Measurements from ENCODE around the gene SUGCT.
"Not testable (repeated sequence)": the region's sequence is repeated elsewhere in the genome, so short reads cannot be mapped to it uniquely, and the experiment has no call there.

Gene SUGCT

DNA sequence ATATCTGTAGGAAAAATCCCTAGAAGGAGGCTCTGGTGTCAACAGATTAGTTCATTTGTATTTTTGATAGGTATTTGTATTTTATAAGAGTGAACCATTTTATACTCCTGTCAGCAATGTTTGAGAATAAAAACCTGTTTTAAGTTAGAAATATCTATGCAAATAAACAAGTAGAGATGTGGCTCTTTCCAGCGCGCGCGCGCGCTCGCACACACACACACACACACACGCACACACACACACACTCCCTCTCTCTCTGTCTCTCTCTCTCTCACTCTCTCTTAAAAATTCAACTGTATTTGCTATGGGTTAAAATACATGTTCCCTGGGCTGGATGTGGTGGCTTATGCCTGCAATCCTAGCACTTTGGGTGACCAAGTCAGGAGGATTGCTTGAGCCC lies 113.9 kb downstream of the SUGCT start:
- DNase-seq (ENCODE audit: low read depth, low spot score), result no peak

DNA sequence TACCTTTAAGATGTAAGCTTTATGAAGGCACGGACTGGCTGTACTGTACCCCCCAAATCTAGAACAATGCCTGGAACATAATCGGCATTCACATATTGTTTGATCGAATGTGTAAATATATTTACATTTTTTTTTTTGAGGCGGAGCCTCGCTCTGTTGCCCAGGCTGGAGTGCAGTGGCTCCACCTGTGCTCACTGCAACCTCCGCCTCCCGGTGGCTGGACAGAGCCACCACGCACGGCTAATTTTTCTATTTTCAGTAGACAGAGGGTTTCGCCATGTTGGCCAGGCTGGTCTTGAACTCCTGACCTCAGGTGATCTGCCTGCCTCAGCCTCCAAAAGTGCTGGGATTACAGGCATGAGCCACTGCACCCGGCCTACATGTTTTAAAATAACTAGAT lies 118.6 kb downstream of the SUGCT start:
- not testable (repeated sequence) for DNase-seq (ENCODE audit: low read depth, low spot score)

DNA sequence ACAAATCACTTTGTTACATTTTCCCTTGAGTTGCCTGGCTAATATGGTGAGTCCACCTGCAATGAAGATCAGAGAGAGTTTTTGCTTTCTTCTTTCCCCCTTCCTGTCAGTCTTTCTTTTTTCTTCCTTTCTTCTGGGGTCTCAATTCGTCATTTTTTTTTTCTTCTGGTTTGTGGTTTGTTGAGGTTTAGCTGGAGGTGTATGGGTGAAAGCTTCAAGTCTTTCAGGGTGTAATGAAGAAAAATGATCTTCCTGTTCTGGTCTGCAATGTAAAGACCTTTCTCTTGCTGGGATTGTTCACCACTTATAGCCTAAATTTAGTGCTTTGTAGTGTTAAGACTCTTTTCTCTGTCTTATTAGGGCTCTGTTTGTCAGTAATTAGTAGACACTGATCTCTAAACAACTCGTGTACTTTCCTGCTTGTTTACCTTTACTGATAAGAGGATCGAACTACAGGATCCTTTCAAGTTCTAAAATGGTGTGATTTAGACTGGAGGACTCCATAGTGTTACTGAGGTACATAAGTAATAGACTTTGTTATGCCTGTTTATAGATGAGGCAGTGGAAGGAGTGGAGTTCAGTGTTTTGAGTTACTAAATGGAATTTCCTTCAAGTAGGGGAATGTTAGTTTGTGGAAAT lies 129.1 kb downstream of the SUGCT start:
- DNase-seq (ENCODE audit: low read depth, low spot score), result no peak

DNA sequence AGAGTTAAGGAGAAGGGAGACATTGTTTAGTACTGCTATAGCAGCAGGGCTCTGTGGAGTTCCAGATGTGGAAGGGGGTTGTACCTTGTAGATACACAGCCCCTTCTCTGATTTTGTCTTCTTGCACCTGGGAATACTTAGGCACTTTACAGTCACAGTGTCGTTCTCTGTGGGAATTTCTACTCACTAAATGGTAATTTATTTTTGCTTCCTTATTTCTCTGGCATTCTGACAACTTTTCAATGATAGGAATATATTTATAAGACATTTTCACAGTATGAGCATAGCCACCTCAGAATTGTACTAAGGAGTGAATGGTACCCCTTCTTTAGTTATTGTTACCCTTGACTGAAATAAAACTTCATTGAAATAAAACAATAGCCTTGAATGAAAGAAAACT lies 132.8 kb downstream of the SUGCT start:
- no peak for DNase-seq (ENCODE audit: low read depth, low spot score)

DNA sequence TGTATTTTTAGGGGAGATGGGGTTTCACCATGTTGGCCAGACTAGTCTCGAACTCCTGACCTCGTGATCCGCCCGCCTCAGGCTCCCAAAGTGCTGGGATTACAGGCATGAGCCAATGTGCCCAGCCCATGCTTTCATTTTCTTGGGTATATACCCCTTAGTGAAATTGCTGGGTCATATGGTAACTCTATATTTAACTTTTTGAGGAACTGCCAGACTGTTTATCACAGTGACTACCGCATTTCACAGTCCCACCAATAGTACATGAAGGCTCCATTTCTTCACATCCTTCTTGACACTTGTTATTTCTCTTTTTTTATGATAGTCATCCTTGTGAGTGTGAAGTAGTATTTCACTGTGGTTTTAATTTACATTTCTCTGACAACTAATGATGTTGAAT lies 134.0 kb downstream of the SUGCT start:
- not testable (repeated sequence) for DNase-seq (ENCODE audit: low read depth, low spot score)

DNA sequence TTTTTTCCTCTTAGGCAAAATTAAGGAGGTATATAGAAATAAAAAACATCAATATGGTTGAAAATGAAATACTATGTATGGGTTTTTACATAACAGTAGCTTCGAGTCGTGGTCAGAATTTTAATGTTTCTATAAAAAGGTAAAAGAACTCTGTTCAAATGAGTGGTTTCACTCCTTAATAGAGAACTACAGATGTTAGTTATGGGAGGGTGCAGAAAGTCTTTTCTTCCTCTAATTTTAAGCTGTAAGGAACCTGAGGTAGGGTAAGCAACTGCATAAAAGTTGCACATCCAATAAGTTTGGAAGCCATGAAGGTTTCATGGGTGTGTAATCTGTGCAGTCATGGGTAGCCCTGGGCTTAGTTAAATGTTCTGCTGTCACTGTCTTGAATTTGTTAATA lies 141.3 kb downstream of the SUGCT start:
- DNase-seq (ENCODE audit: low read depth, low spot score), result no peak

DNA sequence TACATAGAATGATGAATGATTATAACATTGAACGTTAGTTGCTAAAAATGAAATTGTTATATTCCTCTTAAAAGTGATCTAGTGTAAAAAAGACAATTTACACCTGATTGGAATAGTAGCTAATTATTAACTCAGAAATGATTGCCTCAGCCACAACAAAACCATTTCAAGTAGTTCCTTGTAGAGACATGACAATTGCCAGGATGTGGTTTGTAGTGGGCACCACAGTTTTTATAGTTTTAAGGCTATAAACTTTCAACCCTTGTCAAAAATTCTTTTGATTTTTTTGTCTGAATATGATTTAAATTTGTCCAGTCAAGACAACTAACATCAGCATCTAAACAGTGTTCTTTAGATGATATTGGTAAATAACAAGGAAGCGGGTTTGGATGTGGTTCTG lies 145.2 kb downstream of the SUGCT start:
- DNase-seq (ENCODE audit: low read depth, low spot score), result no peak

DNA sequence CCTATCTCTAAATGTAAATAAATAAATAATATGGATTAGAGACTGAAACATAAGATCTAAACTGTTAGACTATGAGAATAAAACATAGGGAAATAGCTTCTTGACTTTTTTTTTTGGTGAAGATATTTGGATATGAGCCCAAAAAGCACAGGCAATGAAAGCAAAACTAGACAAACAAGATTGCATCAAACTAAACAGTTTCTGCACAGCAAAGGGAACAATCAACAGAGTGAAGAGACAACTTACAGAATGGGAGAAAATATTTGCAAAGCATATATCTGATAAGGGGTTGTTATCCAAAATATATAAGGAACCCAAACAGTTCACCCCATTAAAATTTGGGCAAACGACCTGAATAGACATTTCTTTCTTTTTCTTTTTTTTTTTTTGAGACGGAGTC lies 148.1 kb downstream of the SUGCT start:
- DNase-seq (ENCODE audit: low read depth, low spot score), result no peak

DNA sequence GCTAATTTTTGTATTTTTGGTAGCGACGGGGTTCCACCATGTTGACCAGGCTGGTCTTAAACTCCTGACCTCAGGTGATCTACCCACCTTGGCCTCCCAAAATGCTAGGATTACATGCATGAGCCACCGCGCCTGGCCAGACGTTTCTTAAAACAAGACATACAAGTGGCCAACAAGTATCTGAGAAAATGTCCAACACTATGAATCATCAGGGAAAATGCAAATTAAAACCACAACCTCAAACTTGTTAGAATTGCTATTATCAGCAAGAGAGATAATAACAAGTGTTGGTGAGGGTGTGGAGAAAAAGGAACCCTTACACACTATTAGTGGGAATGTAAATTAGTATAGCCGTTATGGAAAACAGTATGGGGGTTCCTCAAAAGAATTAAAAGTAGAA lies 148.6 kb downstream of the SUGCT start:
- DNase-seq (ENCODE audit: low read depth, low spot score), result no peak

DNA sequence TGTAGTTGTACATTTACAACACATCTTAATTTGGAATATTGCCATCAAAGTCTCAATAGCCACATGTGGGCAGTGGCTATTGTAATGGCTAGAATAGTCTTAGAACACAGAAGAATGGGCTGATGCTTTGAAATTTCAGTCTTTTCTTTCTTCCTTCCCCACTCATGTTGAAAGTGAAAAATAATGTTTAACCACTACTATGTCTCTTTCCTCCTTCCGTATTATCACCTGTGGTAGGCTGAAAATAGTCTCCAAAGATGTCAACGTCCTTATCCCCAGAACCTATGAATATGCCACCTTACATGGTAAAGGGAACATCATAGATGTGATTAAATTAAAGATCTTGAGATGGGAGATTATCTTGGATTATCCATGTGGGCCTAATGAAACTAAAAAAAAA lies 154.0 kb downstream of the SUGCT start:
- DNase-seq (ENCODE audit: low read depth, low spot score), result no peak

DNA sequence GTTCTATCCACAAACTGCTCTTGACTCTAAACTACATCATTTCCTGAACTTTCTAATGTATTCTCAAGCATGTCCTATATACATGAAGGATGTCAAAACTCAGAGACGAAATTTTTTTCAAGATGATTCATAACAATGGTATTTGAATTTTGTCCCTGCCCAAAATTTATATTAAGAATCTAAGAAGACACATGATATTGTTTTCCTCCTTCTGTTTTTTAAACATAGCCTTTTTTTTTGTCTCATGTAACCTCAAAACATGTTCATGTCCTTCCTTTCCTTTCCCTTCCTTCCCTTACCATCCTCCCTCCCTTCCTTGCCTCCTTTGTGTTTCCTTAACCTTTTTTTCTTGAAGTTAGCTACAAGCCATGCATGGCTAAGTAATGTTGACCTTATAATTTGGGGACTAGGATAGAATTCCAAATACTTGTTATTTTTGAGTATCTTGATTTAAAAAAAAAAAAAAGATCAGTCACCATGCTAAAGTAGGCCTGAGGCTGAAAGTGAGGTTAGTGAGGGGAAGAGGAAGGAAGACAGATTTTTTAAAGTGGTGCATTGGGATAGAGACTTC lies 163.0 kb downstream of the SUGCT start:
- DNase-seq (ENCODE audit: low read depth, low spot score), result no peak

DNA sequence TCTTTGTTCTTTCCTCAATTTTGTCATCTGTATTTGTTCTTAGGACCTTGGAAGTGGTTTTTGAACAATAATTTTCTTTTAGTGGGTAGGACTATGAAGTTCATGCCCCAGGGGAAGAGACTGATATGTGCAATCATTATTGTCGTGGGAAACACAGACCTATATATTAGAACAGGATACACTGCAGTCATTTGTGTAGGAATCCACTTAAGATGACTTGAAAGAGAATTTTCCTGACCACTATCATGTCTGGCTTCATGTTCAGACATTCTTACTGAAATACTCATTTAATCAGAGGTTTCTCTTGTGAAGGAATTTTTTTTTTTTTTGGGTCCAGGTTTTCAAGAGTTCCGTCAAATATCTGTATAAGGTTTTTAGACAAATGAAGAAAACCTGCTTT lies 163.6 kb downstream of the SUGCT start:
- DNase-seq (ENCODE audit: low read depth, low spot score), result no peak

DNA sequence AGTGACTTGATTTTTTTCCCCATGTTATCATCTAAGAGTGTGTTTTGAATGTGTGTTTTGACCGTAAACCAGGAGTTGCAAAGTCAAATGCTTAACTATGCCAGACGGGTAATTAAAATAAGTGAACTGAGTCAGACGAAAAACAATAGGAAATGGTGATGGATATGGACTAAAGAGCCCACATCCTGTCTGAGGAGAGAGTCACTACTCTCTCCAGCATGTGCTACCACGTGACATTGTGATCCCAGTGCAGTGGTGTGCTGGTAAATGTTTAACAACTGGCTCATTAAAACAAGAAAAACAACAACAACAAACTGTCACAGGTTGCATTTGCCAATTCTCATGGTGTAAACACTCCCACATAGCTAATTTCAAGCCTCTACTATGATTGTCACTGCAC lies 164.3 kb downstream of the SUGCT start:
- DNase-seq (ENCODE audit: low read depth, low spot score), result no peak

DNA sequence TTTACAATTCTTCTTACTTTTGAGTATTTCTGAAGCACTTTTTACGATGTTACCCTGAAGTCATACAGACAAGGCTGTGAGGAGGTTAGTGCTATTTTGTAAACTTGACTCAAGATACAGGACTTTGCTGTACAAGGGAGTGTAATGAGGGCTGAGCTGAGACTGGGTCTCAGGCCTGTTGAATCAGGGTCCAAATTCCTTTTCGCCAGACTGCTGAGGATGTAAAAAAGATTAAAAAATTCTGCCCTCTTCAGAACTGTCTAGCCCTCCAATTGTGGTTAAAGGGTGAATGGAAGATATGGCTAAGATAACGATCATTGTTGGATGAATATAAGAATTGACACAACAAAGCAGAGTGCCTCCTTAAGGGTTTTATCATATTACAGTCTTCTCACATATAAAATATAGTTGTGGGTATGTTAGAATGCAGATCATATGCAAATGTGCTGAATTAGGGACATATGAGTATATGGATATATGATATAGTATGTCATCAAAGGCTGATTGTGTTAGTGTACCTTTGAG lies 165.4 kb downstream of the SUGCT start:
- no peak for DNase-seq (ENCODE audit: low read depth, low spot score)

DNA sequence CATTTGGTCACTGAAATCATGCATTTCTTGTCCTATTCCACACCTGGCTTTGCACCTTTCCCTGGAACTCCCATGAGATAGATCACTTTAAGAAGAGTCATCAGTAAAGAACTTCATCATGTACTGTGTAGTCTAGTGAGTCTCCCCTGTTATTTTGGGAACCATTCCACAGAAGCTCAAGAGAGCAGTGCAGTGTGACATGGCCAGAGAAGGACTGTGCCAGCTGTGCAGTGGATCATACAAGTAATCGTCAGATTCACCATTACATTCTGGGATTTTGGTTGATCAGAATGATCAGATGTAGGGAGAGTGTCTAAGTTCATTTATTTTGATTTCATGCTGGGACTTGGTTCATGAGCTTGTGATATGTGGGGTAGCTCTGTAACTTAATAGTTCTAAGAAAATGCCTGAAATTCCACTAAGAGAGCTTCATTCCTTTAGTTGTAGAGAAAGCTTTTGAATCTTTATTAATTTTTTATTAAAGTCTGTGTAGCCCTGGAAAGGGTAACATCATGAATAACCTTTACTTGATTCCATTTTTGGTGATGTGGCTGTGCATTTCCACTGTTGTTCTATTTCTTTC lies 166.8 kb downstream of the SUGCT start:
- no peak for DNase-seq (ENCODE audit: low read depth, low spot score)

DNA sequence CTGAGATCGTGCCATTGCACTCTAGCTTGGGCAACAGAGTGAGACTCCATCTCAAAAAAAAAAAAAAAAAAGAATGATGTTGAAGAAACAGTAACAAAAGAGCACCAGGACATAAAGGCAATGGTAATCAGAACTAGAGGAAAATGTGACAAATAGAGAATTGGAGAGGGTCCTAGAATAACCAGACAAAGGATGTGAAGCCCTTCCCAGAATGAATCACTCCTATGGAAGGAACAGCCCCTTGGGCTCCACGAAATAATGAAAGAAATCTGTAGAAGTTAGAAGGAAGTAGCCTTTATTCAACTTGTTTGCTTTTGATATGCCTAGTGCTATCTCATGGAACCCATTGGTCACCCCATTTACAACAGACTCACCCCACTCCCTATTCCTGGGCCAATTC lies 169.2 kb downstream of the SUGCT start:
- no peak for DNase-seq (ENCODE audit: low read depth, low spot score)

DNA sequence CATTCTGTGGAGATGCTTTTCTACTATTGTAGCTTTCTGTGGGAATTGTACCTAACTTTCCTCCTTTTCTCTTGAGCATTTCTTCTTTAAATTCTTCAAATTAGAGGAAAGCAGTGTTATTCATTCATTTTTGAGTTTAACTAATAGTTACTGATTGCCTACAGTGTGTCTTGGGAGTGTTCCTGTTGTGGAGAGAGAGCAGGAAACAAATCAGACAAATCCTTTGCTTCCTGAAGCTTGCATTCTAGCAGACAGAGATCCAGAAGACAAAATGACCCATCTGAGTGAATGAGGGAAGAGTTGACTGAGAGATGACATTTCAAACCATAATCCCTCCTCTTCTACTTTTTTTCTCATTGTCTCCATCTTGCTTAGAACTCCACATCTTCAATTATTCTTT lies 170.4 kb downstream of the SUGCT start:
- no peak for DNase-seq (ENCODE audit: low read depth, low spot score)

DNA sequence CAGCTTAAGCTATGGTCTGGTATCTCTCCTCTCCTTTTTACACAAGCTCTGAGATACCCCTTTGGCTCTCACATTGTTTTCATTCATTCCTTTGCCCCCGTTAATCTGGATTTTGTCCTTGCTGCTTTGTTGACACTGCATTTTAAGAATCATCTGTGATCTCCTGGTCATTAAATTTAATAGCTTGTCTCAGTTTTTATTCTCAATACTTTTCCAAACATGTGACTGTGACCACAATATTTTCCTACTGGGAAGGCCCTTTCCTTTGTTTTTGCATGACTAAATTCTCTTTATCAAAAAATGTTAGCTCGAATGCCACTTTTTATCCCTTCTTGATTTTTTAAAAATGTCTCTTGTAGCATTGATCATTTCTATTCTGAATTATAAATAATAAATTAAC lies 171.2 kb downstream of the SUGCT start:
- no peak for DNase-seq (ENCODE audit: low read depth, low spot score)

DNA sequence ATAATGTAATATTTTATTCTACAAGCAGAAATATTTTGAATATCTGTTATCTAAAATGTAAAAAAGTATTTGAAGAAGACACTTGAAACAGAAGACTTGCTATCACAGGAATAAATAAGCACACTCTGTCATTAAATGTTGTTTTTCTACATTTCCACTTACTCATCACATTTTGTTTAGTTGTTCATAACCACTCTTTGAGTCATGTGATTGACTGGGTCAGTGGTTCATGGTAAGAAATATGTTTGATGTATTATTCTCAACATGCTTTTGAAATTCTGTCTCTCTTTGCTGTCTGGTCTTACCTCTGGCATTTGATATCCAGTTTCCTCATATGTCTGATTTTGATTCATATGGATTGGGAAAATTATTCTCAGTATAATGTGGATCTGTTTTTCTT lies 171.8 kb downstream of the SUGCT start:
- peak; percentile 50 for DNase-seq (ENCODE audit: low read depth, low spot score)

DNA sequence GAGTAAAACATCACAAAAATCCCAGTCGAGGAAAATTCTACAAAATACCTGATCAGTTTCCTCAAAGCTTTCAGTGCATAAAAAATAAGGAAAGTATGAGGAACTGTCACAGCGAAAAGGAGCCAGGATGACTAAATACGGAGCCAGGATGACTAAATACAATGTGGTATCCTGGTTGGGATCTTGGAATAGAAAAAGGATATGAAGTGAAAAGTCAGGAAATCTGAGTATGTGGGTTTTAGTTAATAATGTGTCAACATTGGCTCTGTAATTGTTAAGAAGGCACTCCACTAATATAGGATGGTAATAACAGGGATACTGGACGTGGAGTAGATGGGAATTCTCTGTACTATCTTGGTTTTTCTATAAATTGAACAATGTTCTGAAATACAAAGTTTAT lies 175.5 kb downstream of the SUGCT start:
- DNase-seq (ENCODE audit: low read depth, low spot score), result no peak

DNA sequence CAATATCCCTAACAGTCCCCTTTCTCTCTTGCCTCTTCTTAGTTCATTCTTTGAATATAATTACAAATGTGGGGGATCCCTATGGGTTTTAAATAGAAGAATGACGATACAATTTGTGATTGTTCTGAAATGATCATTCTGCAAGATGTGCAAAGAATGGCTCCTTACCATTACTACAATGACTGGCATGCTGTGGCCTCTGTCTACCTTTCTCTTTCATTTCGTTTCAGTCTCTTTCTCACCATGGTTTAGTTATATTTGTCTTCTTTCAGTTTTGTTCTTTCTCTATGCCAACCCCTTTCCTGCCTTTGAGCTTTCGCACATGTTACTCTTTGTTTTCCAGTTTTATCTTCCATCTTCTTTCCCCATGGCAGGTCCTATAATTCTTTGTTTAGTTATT lies 176.5 kb downstream of the SUGCT start:
- DNase-seq (ENCODE audit: low read depth, low spot score), result no peak

DNA sequence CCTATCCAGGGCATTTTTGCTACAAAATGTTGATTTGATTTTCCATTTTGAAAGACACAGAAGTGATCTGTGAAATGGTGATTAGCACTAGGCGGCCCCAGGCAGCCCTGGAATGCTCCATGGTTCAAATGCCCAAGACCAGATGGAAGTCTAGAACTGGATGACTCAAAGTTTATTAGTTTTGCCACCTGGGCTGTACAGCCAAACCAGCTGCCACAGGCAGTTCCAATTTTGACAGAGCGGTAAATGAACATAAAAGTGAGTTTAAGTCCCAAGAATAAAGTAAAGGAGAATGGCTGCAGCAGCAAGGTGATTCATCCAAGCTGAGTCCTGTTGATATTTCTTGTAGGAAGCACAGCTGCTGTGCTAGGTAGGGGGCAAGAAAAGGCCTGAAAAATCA lies 180.5 kb downstream of the SUGCT start:
- DNase-seq (ENCODE audit: low read depth, low spot score), result no peak

DNA sequence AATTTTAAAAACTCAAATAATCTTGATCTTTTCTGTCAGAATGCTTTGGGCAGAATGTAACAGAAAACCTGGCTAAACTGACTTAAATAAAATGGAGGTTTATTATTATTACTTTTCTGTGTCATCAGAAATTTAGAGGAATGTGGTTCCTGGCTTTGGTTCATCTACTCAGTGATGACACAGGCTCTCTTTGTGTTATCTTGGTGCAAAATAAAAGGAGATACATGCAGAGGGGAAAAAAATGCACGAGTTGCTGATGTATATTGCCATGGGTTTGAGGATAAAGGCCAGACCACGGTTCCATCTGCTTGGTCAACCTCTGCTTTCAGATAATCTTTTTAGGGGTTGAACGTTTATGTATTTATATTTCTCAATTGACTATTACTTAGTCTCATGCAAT lies 181.4 kb downstream of the SUGCT start:
- DNase-seq (ENCODE audit: low read depth, low spot score), result no peak

Measured in smooth muscle cell of the brain vasculature (primary cell).